HG03103 (cell line): ENCODE measurements around the gene ROR1.

Source experiments
- ATAC-seq: cut with Tn5 transposase; IDR thresholded peaks from one replicate; pipeline ENCODE4 v1.9.1; 2021; ENCODE audit warnings: low read depth; ENCODE audit not compliant: unreplicated experiment

The ROR1 gene

DNA sequence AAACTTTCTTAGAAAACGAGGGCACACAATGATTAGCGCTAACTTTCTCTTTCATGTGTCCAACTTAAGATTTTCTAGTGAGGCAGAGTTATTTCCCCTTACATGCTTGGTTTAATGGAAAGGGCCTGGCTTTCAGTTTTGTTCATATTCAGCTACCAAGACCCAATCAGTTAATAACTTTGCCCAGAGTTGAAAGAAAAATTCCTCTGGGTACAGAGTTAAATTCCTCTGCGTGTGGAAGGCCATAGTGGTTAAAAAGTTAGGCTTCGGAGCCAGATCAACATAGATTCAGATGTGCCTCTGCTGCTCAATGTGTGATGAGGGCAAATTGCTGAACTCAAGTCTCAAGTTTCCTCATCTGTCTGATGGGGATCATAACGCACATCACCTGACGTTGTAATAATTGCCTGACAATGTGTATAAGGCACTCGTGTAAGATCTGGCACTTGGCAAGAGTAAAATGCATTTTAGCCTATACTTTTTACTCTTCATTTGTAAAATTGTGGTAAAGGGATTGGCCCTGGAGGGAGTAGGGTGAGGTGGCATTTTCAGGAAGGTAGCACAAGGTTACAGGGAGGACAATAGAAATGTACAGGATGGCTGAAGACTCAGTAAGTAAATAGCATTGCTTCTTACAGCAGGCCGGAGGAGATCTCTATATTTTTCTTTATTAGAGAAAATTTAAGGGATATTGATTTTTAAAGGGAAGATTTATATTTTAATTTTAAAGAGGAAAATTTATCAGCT lies 103.4 kb downstream of the ROR1 start:
- ATAC-seq, result no peak

DNA sequence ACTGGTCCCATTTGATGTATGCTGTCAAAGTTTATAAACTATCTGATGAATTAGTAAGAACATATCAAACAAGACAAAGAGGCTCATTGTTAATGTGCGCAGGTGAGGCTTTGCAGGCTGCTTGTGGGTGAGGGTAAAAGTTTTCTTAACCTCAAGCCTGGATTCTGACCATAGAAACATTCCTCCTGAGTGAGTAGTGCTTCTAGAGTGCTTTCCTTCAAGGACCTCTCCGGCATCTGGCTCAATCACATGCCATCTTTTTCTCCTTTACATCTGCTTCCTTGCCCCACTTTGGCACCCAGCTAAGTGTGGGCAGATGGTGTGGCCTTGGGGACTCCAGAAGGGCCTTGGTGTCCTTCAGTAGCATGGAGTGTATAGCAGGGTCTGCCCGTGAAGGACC lies 104.0 kb downstream of the ROR1 start:
- no peak for ATAC-seq

DNA sequence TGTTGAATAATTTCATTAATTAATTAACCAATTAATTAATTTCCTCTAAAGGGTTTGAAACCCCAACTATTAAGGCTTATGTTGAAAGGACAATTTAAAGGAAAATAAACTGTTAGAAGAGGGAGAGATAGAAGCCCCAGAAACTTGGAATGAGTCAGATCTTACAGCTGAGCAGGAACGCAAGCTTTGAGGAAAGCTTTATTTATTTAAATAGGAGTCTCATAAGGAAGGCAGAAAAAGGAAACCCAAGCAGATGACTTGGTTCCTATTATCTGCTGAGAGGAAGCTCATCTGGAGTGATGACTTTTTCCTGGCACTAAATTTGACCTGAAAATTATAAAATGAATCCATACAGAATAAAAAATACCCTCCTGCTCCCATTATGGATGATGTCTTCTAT lies 105.1 kb downstream of the ROR1 start:
- ATAC-seq, result no peak

DNA sequence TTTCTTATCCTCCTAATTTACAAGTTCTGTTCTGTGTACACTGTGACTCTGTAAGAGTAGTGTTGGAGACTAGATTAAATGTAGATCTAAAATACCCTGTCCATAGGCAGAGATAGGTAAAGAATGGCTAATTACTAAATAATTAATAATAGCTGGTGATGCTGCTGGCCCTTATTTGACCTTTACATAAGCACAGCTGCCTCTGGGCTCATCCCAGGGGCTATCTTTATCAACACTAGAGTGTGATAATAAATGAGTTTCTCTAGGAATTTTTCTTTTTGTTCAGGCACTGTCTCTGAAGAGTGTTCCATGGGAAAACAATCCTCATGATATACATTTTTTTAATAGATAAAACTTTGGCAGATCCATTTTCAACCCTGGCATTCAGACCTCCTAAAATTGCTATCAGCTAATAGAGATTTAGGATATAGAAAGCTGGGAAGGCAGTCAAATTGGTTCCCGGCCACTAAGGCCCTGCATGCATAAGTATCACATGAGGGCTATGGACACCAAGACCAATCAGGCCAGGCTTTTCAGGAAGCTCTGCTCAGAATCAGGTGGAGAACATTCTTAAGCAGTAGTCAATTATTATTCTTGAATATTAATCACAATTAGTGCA lies 107.2 kb downstream of the ROR1 start:
- no peak for ATAC-seq

DNA sequence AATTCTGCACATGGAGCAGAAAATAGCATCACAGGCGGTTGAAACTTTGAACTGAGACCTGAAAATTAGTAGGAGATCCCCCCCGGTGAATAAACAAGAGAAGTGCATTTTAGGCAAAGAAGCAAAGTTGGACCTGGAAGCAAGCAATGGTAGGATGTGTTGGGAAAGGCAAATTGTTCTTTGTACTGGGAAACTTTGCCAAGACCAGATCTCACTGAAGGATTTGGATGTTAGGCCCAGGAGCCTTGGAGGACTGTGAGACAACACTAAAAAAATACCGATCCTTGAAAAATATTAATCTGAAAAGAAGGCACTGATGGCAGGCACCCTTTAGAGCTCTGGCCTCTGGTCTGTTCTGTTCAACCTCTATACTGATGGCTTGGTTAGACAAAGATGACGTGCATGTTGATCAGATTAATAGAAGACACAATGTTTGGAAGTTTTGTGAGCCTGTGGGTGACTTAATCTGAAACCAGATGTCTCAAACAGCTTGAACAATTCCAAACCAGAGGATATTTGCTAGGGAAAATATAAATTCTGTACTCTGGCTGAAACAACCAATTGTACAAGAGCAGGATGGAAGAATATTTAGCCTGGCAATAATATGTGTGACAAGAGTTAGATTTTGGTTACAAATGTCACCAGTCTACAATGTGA lies 108.4 kb downstream of the ROR1 start:
- ATAC-seq, result no peak

DNA sequence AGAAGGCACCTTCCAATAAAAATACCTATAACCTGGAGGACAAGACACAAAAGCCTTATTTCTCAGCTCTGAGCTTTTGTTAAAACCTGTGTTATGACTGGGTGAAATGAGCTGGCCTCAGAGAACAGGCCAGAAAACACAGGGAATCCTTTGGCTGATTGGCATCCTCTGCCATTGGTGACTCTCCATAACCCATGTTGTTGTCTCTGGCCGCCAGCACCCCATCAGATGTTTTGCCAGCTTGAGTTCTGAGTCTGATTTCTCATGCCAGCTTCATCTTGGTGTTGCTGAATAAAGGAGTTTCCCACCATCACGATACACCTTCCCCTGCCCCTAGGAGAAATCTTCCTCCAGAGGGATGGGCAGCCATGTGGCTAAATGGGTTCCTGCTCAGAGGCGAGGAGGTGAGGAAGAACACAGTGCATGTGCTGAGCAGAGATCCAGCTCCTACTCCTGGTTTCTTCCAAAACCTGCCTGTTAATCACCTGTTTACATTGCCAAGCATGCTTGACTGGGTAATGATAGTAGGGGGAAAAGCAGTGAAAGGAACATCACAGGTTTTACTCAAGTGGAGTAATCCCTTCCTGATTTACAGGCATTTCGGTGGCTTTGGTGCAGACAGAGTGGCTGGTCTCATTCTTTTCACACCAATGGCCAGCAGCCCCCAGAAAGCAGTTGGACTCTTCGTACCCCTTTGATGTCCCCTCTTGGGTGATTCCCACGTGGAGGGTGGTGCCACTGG lies 109.8 kb downstream of the ROR1 start:
- no peak for ATAC-seq

DNA sequence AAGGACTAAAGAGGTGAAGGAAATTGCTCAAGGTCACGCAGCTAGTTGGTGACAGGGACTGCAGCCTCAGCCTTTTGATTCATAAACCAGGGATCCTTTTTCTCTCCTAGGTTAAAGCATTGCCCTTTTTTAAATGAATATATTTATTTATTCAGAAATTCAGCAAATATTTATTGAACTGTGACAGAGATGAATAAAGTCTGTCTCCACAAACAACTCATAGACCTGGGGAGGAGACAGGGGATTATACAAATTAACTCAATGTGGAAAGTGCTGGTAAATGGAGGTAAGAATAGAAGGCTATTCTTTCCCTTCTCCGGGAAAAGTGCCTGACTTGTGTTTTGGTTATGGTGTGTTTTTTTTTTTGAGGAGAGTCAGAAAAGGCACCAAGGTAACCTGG lies 110.7 kb downstream of the ROR1 start:
- no peak for ATAC-seq

DNA sequence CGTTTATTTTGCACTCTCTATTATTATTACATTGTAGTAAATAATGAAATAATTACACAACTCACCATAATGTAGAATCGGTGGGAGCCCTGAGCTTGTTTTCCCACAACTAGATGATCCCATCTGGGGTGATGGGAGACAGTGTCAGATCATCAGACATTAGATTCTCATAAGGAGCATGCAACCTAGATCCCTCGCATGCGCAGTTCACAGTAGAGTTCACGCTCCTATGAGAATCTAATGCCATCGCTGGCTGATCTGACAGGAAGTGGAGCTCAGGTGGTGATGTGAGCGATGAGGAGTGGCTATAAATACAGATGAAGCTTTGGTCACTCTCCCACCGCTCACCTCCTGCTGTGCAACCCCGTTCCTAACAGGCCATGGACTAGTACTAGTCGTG lies 112.1 kb downstream of the ROR1 start:
- ATAC-seq, result no peak

DNA sequence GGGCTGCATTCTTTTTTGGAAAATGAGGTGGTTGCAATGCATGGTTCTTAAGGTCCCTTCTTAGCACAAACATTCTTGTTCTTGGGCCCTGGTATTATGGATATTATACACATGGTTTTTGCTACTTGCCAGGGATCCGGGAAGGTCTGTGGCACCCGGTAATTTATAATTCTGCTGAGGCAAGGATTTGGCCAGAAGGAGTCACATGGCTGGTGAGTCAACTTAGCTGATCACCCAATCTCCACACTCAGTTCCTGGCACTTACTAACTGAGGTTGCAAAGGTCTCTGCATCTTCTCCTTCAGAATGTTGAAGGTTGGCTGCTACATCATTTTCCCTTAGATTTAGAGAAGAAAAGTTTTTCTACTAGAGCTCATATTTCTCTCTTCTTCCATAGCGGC lies 112.5 kb downstream of the ROR1 start:
- ATAC-seq, result no peak

DNA sequence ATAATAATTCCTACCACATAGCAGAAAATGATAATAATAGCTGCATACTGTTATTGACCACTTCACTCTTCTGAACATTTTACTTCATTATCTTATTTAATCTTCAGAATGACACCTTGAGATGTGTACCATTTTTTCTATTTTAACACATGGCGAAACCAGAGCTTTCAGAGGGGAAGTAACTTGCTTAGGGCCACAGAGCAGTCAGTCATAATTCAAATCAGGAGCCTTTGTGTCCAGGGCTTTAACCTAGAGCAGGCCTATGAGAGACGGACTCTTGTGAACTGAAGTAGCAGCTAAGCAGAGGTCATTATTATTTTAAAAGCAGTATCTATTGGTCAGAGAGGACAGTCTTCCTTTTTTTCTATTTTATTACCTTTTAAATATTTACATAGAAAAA lies 114.0 kb downstream of the ROR1 start:
- no peak for ATAC-seq

DNA sequence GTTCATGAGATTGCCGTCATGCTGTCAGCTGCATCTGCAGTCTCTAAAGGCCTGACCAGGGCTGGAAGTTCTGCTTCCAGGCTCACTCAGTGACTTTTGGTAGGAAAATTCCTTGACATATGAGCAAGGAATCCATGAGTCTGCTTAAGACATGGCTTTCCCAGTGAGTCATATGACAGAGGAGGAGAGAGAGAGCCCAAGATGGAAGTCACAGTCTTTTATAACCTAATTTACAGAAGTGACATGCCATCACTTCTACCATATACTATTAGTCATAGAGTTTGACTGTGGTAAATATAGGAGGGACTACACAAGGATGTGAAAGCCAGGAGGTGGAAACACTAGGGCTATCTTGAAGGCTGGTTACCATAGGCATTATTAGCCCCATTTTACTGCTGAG lies 115.2 kb downstream of the ROR1 start:
- ATAC-seq, result no peak

DNA sequence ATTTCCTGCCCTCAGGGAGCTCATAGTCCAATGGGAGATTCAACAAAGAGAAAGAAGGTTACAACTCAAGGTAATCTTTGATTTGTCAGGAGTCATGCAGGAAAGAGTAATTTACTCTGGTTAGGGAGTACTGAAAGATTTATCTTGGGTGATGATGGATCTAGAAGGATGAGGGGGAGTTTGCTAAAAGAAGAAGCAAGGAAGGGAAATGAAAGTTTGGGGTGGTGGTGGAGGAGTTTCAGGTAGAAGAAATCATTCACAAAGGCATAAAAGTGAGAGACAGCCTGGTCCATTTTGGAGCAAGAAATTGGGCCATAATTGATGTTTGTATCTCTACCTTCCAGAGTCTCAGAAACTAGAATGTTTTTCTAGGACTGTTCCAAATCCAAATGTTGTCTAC lies 116.7 kb downstream of the ROR1 start:
- ATAC-seq, result no peak

DNA sequence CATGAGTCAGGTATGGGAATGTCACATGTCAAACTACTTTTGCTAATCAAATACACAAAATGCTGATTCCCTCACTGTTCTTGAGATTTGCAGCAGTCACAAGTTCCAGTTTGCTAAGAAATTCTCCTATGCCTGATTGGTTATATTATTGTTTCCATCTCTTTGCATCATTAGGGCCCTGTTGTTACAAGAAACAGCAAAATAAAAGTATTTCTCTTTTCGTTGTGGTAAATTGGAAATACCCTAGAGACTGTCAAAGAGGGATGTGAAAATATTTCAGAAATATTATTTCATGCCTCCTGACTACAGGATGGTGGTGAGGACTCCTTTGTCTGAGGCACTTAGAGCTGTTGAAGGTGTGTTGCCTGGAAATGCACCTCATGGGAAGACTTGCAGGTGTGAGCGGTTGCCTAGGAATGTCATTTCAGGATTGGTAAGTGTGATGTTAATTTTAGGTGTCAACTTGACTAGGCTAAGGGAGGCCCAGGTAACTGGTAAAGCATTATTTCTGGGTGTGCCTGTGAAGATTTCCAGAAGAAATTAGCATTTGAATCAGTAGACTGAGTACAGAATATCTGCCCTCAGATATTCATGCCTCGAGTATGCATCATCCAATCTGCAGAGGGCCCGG lies 117.4 kb downstream of the ROR1 start:
- ATAC-seq, result no peak

DNA sequence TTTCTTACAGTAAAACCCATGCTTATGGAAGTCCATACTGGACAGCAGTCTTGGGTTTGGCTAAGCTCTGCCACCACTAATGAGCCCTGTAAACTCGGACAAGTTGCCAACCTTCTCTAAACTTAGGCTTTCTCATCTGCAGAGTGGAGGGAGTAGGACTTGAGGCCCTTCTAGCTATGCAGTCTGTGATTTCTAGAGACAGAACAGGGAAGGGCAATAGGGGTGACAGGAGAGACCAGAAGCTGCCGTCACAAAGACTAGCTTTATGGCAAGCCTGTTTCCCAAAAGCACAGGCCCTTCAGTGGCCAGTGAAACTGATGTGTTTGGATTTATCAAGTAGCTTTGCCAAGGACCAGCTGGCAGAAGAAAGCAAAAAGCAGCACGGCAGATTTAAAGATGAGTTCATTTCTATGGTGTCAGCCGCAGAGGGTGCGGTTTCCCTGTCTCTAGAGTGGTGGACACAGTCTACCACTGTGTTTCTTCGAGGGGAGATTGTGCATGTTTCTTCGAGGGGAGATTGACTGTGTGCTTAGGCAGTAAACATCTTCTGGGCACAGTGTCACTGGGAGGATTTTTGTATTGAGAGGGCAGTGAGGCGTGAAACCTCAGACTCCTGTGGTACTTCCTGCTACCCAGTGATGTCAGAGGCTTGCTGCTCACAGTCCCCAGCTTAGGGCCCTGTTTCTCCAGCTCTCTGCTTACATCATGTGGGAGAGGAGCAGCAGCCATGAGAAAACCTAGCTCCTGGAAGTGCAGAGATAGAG lies 119.0 kb downstream of the ROR1 start:
- ATAC-seq, result peak; percentile 97

DNA sequence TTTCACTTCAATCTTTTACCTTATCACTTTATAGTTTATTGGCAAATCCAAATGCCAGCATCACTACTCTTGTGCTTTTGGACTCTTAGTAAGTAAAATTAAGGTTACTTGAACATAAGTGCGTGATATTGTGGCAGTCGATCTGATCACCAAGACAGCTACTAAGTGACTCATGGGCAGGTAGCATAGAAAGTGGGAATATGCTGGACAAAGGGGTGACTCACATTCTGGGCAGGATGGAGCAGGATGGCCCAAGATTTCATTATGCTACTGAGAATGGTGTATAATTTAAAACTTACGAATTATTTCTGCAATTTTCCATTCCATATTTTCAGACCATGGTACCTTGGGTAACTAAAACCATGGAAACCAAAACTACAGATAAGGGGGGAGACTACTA lies 120.2 kb downstream of the ROR1 start:
- no peak for ATAC-seq

DNA sequence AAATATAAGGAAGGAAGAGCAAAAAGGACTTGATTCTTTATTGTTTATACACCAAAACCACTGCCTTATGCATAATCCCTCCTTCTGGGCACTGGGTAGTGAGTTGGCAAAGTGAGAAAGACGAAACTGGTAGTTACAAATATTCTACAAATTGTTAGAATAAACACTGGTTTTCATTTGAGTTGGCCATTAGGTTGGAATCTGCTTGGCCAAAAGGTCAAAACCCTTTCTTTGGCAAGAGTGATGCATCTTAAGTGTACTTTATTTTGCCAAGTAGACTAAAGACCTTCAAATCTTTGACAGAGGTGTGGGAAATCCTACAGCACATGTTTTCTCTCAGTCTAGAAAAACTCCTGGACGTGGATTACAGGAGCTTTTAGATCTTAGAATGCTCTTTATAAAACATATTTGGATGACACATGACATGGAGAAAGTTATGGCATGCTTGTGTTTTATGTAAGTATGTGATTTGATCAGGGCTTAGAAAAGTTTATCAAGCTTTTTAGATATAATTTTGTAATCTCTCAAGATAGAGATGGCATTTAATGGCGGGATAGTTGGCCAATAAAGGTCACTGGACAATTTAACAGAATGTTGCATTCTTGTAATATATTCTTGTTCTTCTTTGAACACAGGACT lies 120.9 kb downstream of the ROR1 start:
- ATAC-seq, result no peak

DNA sequence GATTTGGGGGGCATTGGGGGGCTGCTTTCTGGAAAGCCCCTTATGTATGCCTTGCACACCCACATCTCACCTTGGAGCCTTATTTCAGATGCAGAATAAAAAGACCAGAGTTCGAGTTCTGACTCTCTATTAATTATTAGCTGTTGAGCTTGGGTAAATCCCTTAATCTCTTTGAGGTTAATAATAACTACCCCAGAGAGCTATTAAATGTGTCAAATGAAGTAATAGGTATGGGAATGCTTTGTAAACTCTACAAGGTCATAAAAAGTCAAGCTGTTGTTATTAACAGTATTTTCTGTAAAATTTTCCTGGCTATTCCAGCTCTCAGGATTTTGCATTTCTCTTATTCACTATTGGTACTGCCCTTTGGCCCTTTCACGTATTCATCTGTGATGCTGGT lies 122.9 kb downstream of the ROR1 start:
- no peak for ATAC-seq

DNA sequence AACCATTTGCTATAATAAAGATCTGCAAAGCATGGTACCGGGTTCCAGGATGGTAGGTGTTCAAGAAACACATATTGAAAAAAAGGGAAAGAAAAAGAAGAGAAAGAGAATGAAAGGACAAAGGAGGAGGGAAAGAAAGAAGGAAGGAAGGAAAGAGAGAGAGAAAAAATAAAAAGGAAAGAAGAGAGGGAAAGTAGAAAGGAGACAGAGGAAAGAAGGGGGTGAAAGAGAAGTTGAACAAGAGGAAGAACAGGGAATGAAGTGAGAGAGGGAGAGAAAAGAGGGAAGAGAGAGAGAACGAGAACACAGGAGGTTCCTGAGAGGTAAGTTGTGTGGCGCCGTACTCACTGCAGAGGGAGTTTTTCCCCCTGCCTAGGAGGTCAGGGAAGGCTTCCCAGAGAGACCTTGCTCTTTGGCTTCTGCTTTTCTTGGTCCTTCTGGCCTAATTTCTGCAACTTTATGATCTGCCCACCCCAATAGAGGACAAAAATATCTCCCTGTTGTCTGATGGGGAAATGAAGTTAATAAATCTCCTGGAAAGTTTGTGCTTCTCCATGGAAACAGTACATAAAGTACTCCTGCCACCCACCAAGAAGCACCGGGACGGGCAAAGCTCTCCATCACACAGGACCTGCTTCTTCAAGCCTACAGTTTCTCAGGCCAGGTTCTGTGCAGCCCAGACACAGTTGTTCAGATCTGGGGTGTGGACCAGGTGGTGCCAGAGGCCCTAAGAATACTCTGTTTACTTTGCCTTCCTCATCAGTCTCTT lies 124.8 kb downstream of the ROR1 start:
- ATAC-seq, result no peak

DNA sequence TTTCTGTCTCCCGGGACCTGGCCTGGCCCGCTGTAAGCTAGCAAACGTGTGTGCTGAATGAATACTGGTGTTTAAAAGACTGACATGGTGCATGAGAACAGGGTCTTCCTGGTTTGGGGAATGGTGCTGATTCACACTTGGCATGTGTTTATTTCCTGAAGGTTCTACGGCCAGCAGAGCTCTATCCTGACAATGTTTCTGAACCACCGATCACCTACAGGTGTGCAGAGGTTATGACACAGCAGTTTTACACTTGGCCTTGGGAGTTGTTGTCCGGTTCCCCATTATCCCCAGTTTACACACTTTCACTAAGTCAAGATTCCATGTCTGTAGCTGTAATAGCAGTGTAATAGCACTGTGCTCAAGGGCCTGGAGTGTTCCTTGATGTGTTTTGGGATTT lies 127.3 kb downstream of the ROR1 start:
- ATAC-seq, result no peak
